Endothelial cell of umbilical vein (primary cell): Measurements from ENCODE around the gene DIAPH3. TPM values are rescaled to one million over a fixed set of nuclear protein-coding genes. Genes with fewer than 3 reads are reported as not detected.

Experiments
- BruUV-seq: library from RNA; stranded (reverse); fragments of 400-500 nt; replicated peaks from 2 replicates; lab custom pipeline; 2021; lab: Mats Ljungman, UMichigan
- CTCF ChIA-PET: fragments of 300-600, 350-600 bp; sonication (Branson Sonifier 250); formaldehyde crosslinking; loops from one replicate; lab custom pipeline; 2021; ENCODE audit warnings: antibody characterized with exemption, inconsistent platforms; lab: Charles Lee
- POLR2A ChIA-PET: fragments of 300-600, 350-600 bp; sonication (Branson Sonifier 250); formaldehyde crosslinking; loops from one replicate; lab custom pipeline; 2021; ENCODE audit warnings: antibody characterized with exemption, inconsistent platforms; lab: Charles Lee
- DNase-seq: peaks from one replicate; pipeline ENCODE4 v3.0.0-alpha.2; 2011; ENCODE audit warnings: low read depth, low spot score
- FAIRE-seq: peaks from 2 replicates; lab custom pipeline; 2011; peaks lifted over from hg19 to GRCh38; lab: Jason Lieb, UNC
- H2AFZ ChIP-seq: 2 replicates; pipeline ENCODE4 v1.6.0; 2012; ENCODE audit warnings: low read depth, low read length, control low read depth, inconsistent platforms
- H3K27ac ChIP-seq: 2 replicates; pipeline ENCODE4 v1.5.1; 2011; ENCODE audit warnings: low read depth, mild to moderate bottlenecking, control low read depth, low read length, moderate library complexity; ENCODE audit not compliant: insufficient read depth
- H3K27me3 ChIP-seq, 2 experiments: 2 replicates each; pipeline versions ENCODE4 v1.6.0 to v1.6.1; 2011; ENCODE audit warnings: low read length in 2 of 2, mixed read lengths in 1 of 2; ENCODE audit not compliant: control insufficient read depth in 2 of 2, insufficient read depth in 2 of 2
- H3K36me3 ChIP-seq, 2 experiments: 2 replicates in 1 of 2; 3 replicates in 1 of 2; pipeline ENCODE4 v1.5.1; 2011; ENCODE audit warnings: low read length in 2 of 2, mild to moderate bottlenecking in 1 of 2, moderate library complexity in 1 of 2; ENCODE audit not compliant: control insufficient read depth in 2 of 2, insufficient read depth in 2 of 2; ENCODE audit errors: extremely low read depth in 1 of 2
- H3K4me1 ChIP-seq: 3 replicates; pipeline ENCODE4 v1.5.1; 2011; ENCODE audit warnings: mild to moderate bottlenecking, low read length; ENCODE audit not compliant: control insufficient read depth, insufficient read depth; ENCODE audit errors: extremely low read depth
- H3K4me2 ChIP-seq: 2 replicates; pipeline ENCODE4 v1.6.1; 2011; ENCODE audit warnings: low read length, control low read depth, mixed read lengths; ENCODE audit not compliant: insufficient read depth
- H3K4me3 ChIP-seq, 3 experiments: fragments of 200-600 bp in 1 of 3; sonication (generic), shearing (Covaris generic) in 1 of 3; replicated peaks in 1 of 3; 2 replicates each; pipeline ENCODE4 v1.5.1; 2011 to 2016; ENCODE audit warnings: control low read depth in 3 of 3, low read length in 3 of 3, mild to moderate bottlenecking in 2 of 3, inconsistent platforms in 1 of 3, low read depth in 1 of 3, moderate library complexity in 1 of 3; ENCODE audit not compliant: insufficient read depth in 1 of 3
- H3K79me2 ChIP-seq: 2 replicates; pipeline ENCODE4 v1.6.0; 2012; ENCODE audit warnings: low read length, inconsistent platforms; ENCODE audit not compliant: control insufficient read depth, insufficient read depth
- H3K9ac ChIP-seq: replicated peaks from 2 replicates; pipeline ENCODE3; 2011; ENCODE audit warnings: low read length, control low read depth; ENCODE audit not compliant: insufficient read depth; ENCODE audit errors: extremely low read depth
- H3K9me1 ChIP-seq: replicated peaks from 3 replicates; pipeline ENCODE4 v1.6.0; 2011; ENCODE audit warnings: mild to moderate bottlenecking, low read length; ENCODE audit not compliant: control insufficient read depth, insufficient read depth; ENCODE audit errors: extremely low read depth
- H3K9me3 ChIP-seq: replicated peaks from 2 replicates; pipeline ENCODE4 v1.5.1; 2012; ENCODE audit warnings: low read length, inconsistent platforms; ENCODE audit not compliant: control insufficient read depth, insufficient read depth
- H4K20me1 ChIP-seq: replicated peaks from 2 replicates; pipeline ENCODE3; 2011; ENCODE audit warnings: mild to moderate bottlenecking, low read length; ENCODE audit not compliant: control insufficient read depth, insufficient read depth; ENCODE audit errors: extremely low read depth
- EZH2 ChIP-seq: IDR thresholded peaks from 2 replicates; pipeline ENCODE4 v1.6.1; 2012; ENCODE audit warnings: borderline replicate concordance, low read depth, mild to moderate bottlenecking, moderate library complexity, low read length, inconsistent platforms; ENCODE audit not compliant: severe bottlenecking
- FOS ChIP-seq: IDR thresholded peaks from 2 replicates; pipeline ENCODE4 v1.6.1; 2011; ENCODE audit warnings: mild to moderate bottlenecking, low read length, moderate library complexity, borderline replicate concordance; ENCODE audit not compliant: insufficient read depth
- GATA2 ChIP-seq: IDR thresholded peaks from 2 replicates; pipeline ENCODE4 v1.7.0; 2011; ENCODE audit warnings: low read depth, mild to moderate bottlenecking, moderate library complexity, mixed read lengths, low read length; ENCODE audit not compliant: insufficient read length, insufficient read depth
- JUN ChIP-seq: IDR thresholded peaks from 2 replicates; pipeline ENCODE4 v1.6.1; 2011; ENCODE audit warnings: borderline replicate concordance, low read depth; ENCODE audit not compliant: insufficient read length, insufficient read depth
- MYC ChIP-seq: IDR thresholded peaks from one replicate; pipeline ENCODE4 v1.6.1; 2011; ENCODE audit warnings: mild to moderate bottlenecking, low read depth, low read length
- POLR2A ChIP-seq: IDR thresholded peaks from 2 replicates; pipeline ENCODE4 v1.6.1; 2012; ENCODE audit warnings: low read depth, mild to moderate bottlenecking, control low read depth, low read length
- POLR2AphosphoS5 ChIP-seq: IDR thresholded peaks from 2 replicates; pipeline ENCODE4 v1.6.1; 2012; ENCODE audit warnings: low read depth, mild to moderate bottlenecking, control low read depth, low read length, moderate library complexity; ENCODE audit not compliant: insufficient read depth
- dilution Hi-C: fragments of 300-500 bp; cut with MboI; formaldehyde crosslinking; loops from one replicate; pipeline ENCODE4 v1.15.0; 2019; ENCODE audit warnings: low sequenced_read_pairs; ENCODE audit not compliant: extremely low pct_ligation_motif_present
- intact Hi-C: fragments of 100-400 bp; cut with micrococcal nuclease; formaldehyde crosslinking; loops from one replicate; pipeline ENCODE4 v1.10.0; 2022
- polyA plus RNA-seq, 4 experiments: library from polyadenylated mRNA; depleted of rRNA in 3 of 4; stranded (reverse) in 3 of 4; unstranded in 1 of 4; fragments of >200 nt; gene quantifications; 2 replicates each; pipeline versions ENCODE4 v1.2.1 to v1.2.3, GENCODE V29; 2011 to 2012; ENCODE audit warnings: missing spikeins in 1 of 4
- total RNA-seq: library from RNA; stranded (reverse); gene quantifications from 2 replicates; pipeline ENCODE4 v1.2.3, GENCODE V29; 2021
- TF ChIP-seq, protein P1 (sequence below): IDR thresholded peaks from 2 replicates; pipeline ENCODE4 v1.6.1; 2011; ENCODE audit not compliant: insufficient read depth, insufficient read length
- TF ChIP-seq, protein P2 (sequence below), 2 donors: IDR thresholded peaks; 1 replicate in 1 of 2; 2 replicates in 1 of 2; pipeline ENCODE4 v1.5.1; 2011; ENCODE audit warnings: low read length in 2 of 2, mild to moderate bottlenecking in 2 of 2, moderate library complexity in 2 of 2, control low read depth in 1 of 2, inconsistent platforms in 1 of 2, low read depth in 1 of 2; ENCODE audit not compliant: insufficient read depth in 1 of 2; ENCODE audit errors: extremely low read depth in 1 of 2

DIAPH3 gene
- total and polyA plus RNA-seq, 2 donors (not counting 3 experiments of a cell fraction or from before 2014, with no cell fraction given), result 9.9 to 44.0 TPM

- no peak overlapping the region for H3K4me3 ChIP-seq
- ChIA-PET CTCF (interaction anchor here (0.8 to 1.4 kb wide), 2 partner anchors 12 to 744 kb away, joined by 3 read pairs; no protein-coding TSS in a partner anchor), POLR2A (no interaction called here)
- no TSS peak for BruUV-seq
- no peaks in the 10 kb centered on the region for H3K36me3 ChIP-seq
- H3K79me2 ChIP-seq, result no peaks in the 10 kb centered on the region
- no peak overlapping the region for H3K4me2 ChIP-seq
- H2AFZ ChIP-seq, result no peak overlapping the region
- no peak overlapping the region for H3K27ac ChIP-seq
- no peak for DNase-seq
- dilution Hi-C loops (no loop called here), intact Hi-C loops (no loop called here)
- no peak overlapping the region for H3K9ac ChIP-seq
- TF ChIP-seq MYC (no peak), GATA2 (no peak), JUN (no peak), EZH2 (no peak), FOS (no peak), POLR2A (no peak), POLR2AphosphoS5 (no peak)
- TF ChIP-seq, protein P1, sequence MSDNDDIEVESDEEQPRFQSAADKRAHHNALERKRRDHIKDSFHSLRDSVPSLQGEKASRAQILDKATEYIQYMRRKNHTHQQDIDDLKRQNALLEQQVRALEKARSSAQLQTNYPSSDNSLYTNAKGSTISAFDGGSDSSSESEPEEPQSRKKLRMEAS, result no peak
- TF ChIP-seq, protein P2, sequence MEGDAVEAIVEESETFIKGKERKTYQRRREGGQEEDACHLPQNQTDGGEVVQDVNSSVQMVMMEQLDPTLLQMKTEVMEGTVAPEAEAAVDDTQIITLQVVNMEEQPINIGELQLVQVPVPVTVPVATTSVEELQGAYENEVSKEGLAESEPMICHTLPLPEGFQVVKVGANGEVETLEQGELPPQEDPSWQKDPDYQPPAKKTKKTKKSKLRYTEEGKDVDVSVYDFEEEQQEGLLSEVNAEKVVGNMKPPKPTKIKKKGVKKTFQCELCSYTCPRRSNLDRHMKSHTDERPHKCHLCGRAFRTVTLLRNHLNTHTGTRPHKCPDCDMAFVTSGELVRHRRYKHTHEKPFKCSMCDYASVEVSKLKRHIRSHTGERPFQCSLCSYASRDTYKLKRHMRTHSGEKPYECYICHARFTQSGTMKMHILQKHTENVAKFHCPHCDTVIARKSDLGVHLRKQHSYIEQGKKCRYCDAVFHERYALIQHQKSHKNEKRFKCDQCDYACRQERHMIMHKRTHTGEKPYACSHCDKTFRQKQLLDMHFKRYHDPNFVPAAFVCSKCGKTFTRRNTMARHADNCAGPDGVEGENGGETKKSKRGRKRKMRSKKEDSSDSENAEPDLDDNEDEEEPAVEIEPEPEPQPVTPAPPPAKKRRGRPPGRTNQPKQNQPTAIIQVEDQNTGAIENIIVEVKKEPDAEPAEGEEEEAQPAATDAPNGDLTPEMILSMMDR (IDR thresholded peaks at IDR 0.05; ENCODE audit: extremely low read depth in 1 of 2, insufficient read depth in 1 of 2, low read depth in 1 of 2, low read length in 2 of 2), result no peak
- H3K4me1 ChIP-seq, result no peaks in the 10 kb centered on the region
- H4K20me1 ChIP-seq, result no peaks in the 10 kb centered on the region
- FAIRE-seq, result no peak
- H3K9me3 ChIP-seq, result no peaks in the 10 kb centered on the region
- no peaks in the 10 kb centered on the region for H3K9me1 ChIP-seq
- no peaks in the 10 kb centered on the region for H3K27me3 ChIP-seq
Observed at GRCh38 chr13:59686798-59687394, 476.8 kb downstream of the DIAPH3 start.
